ENCODE results near the gene TMC8.
"Not testable (repeated sequence)": the region's sequence is repeated elsewhere in the genome, so short reads cannot be mapped to it uniquely, and the experiment has no call there.

Gene TMC8

GRCh38 chr17:78135858-78136500 is 5.4 kb downstream of the TMC8 start:
- no peak for DNase-seq (ENCODE audit: low spot score)
- no peak for FAIRE-seq

- FAIRE-seq (no peak), DNase-seq (ENCODE audit: low spot score) (no peak)
Observed at GRCh38 chr17:78137392-78138203, 7.0 kb downstream of the TMC8 start.

- no peak for DNase-seq (ENCODE audit: low spot score)
- FAIRE-seq: no peak
Observed at GRCh38 chr17:78138204-78139060, 7.9 kb downstream of the TMC8 start.

GRCh38 chr17:78139861-78140168 is 9.2 kb downstream of the TMC8 start:
- FAIRE-seq; DNase-seq (ENCODE audit: low spot score): not testable (repeated sequence)

- peak; percentile 93 for FAIRE-seq
Observed at GRCh38 chr17:78140169-78141051, 9.8 kb downstream of the TMC8 start.

GRCh38 chr17:78141437-78142118 is 11.0 kb downstream of the TMC8 start:
- FAIRE-seq (no peak), DNase-seq (ENCODE audit: low spot score) (no peak)

More at GRCh38 chr17:78140169-78141051, 9.8 kb downstream of the TMC8 start:
- peak; percentile 95 for DNase-seq (ENCODE audit: low spot score)

- DNase-seq (ENCODE audit: low spot score) (peak; percentile 93), FAIRE-seq (peak; percentile 86)
Observed at GRCh38 chr17:78142119-78142861, 11.7 kb downstream of the TMC8 start.

GRCh38 chr17:78143214-78144146 is 12.9 kb downstream of the TMC8 start:
- FAIRE-seq (no peak), DNase-seq (ENCODE audit: low spot score) (no peak)

- no peak for FAIRE-seq
- DNase-seq (ENCODE audit: low spot score): peak; percentile 83
Observed at GRCh38 chr17:78144147-78144719, 13.7 kb downstream of the TMC8 start.

GRCh38 chr17:78144736-78145641 is 14.4 kb downstream of the TMC8 start:
- no peak for DNase-seq (ENCODE audit: low spot score)
- no peak for FAIRE-seq

- FAIRE-seq (no peak), DNase-seq (ENCODE audit: low spot score) (no peak)
Observed at GRCh38 chr17:78146471-78146869, 15.9 kb downstream of the TMC8 start.

GRCh38 chr17:78146881-78147280 is 16.3 kb downstream of the TMC8 start:
- FAIRE-seq (no peak), DNase-seq (ENCODE audit: low spot score) (no peak)

GRCh38 chr17:78147315-78147998 is 16.9 kb downstream of the TMC8 start:
- FAIRE-seq (no peak), DNase-seq (ENCODE audit: low spot score) (no peak)

- DNase-seq (ENCODE audit: low spot score): no peak
- FAIRE-seq: no peak
Observed at GRCh38 chr17:78148286-78149016, 17.9 kb downstream of the TMC8 start.

GRCh38 chr17:78151514-78152008 is 21.0 kb downstream of the TMC8 start:
- DNase-seq (ENCODE audit: low spot score) (no peak), FAIRE-seq (no peak)
